GM19455 (cell line): ENCODE data around the gene ZDHHC8.

Source experiments
- ATAC-seq: cut with Tn5 transposase; IDR thresholded peaks from one replicate; pipeline ENCODE4 v1.9.1; 2021; ENCODE audit not compliant: unreplicated experiment

Gene ZDHHC8

GRCh38 chr22:20095521-20095920 lies 36.1 kb upstream of the ZDHHC8 start:
- no peak for ATAC-seq

- no peak for ATAC-seq
These were observed 34.8 kb upstream of the ZDHHC8 start for GRCh38 chr22:20096574-20097420.

- ATAC-seq, result no peak
These were observed 32.4 kb upstream of the ZDHHC8 start for GRCh38 chr22:20099099-20099711.

GRCh38 chr22:20101638-20102037 lies 30.0 kb upstream of the ZDHHC8 start:
- ATAC-seq, result no peak

- ATAC-seq, result no peak
These were observed 29.3 kb upstream of the ZDHHC8 start for GRCh38 chr22:20102203-20102780.

- ATAC-seq, result no peak
These were observed 26.0 kb upstream of the ZDHHC8 start for GRCh38 chr22:20105456-20106204.

GRCh38 chr22:20106205-20106848 lies 25.3 kb upstream of the ZDHHC8 start:
- ATAC-seq, result no peak

- no peak for ATAC-seq
These were observed 24.8 kb upstream of the ZDHHC8 start for GRCh38 chr22:20106849-20107237.

- ATAC-seq, result no peak
These were observed 24.1 kb upstream of the ZDHHC8 start for GRCh38 chr22:20107471-20107901.

- no peak for ATAC-seq
These were observed 23.4 kb upstream of the ZDHHC8 start for GRCh38 chr22:20107951-20108756.

- ATAC-seq, result no peak
These were observed 22.8 kb upstream of the ZDHHC8 start for GRCh38 chr22:20108757-20109230.

GRCh38 chr22:20109411-20110358 lies 21.9 kb upstream of the ZDHHC8 start:
- no peak for ATAC-seq

GRCh38 chr22:20110359-20110985 lies 21.1 kb upstream of the ZDHHC8 start:
- no peak for ATAC-seq

GRCh38 chr22:20111045-20111688 lies 20.4 kb upstream of the ZDHHC8 start:
- ATAC-seq, result no peak

- ATAC-seq, result no peak
These were observed 19.6 kb upstream of the ZDHHC8 start for GRCh38 chr22:20111689-20112622.

GRCh38 chr22:20112623-20113511 lies 18.7 kb upstream of the ZDHHC8 start:
- no peak for ATAC-seq
